ENCODE measurements around the gene ACTG1. TPM values are rescaled to one million over a fixed set of nuclear protein-coding genes. Genes with fewer than 3 reads are reported as not detected.

Gene ACTG1
- total and polyA plus RNA-seq, 2 of the 13 experiments (the other 11 are each of a cell fraction or from before 2014, with no cell fraction given) = 973 to 1,138 TPM

- TF ChIP-seq CBX2 (IDR thresholded peaks at IDR 0.05; ENCODE audit: low read depth, low read length) = no peak
- TF ChIP-seq CBX2 (CRISPR knock-in tag; IDR thresholded peaks at IDR 0.05; ENCODE audit: low read depth) = no peak
- no peak for TF ChIP-seq PBX3 (CRISPR knock-in tag; IDR thresholded peaks at IDR 0.05; ENCODE audit: borderline replicate concordance)
- no peak; a peak in 1 of 4 replicates for TF ChIP-seq POLR2A (IDR thresholded peaks at IDR 0.05; ENCODE audit: insufficient read depth in 1 of 2, low read depth in 2 of 2, low read length in 2 of 2)
- TF ChIP-seq FOXJ3 (CRISPR knock-in tag; IDR thresholded peaks at IDR 0.05; ENCODE audit: borderline replicate concordance) = peak; percentile 41; the same call in 1 of the 2 replicates
- peak; percentile 65; the same call in 1 of the 2 replicates for TF ChIP-seq EEA1 (CRISPR knock-in tag; IDR thresholded peaks at IDR 0.05; ENCODE audit: borderline replicate concordance)
- TF ChIP-seq MYNN (CRISPR knock-in tag; IDR thresholded peaks at IDR 0.05; ENCODE audit: low read depth) = no peak
- no peak for TF ChIP-seq IKZF1 (IDR thresholded peaks at IDR 0.05)
- no peak for TF ChIP-seq TRIM22 (IDR thresholded peaks at IDR 0.05)
- peak; percentile 57 for TF ChIP-seq PHF8 (CRISPR knock-in tag; IDR thresholded peaks at IDR 0.05)
- no peak for TF ChIP-seq ZKSCAN1 (IDR thresholded peaks at IDR 0.05; ENCODE audit: low read length)
- TF ChIP-seq PHB2 (IDR thresholded peaks at IDR 0.05; ENCODE audit: partially characterized antibody) = no peak
- TF ChIP-seq E2F5 (CRISPR knock-in tag; conservative IDR thresholded peaks at IDR 0.05) = no peak
- no peak for TF ChIP-seq REPIN1 (CRISPR knock-in tag; IDR thresholded peaks at IDR 0.05; ENCODE audit: borderline replicate concordance, low read depth)
- no peak; the same call in 1 of the 2 replicates for TF ChIP-seq GMEB1 (CRISPR knock-in tag; IDR thresholded peaks at IDR 0.05; ENCODE audit: borderline replicate concordance)
- TF ChIP-seq DZIP1 (CRISPR knock-in tag; IDR thresholded peaks at IDR 0.05) = 0 out of 2 replicates have a peak, but pooled peaks have one; percentile 76
- 0 out of 2 replicates have a peak, but pooled peaks have one; percentile 8 for TF ChIP-seq ZNF331 (CRISPR knock-in tag; IDR thresholded peaks at IDR 0.05)
Observed at GRCh38 chr17:81513753-81514488, 1.3 kb upstream of the ACTG1 start (continued).
